ENCODE data around the gene GPR158. TPM values are rescaled to one million over a fixed set of nuclear protein-coding genes. Genes with fewer than 3 reads are reported as not detected.

GPR158 gene
- total and polyA plus RNA-seq, 2 experiments from 2014 or later = 0.18 to 0.61 TPM

GRCh38 chr10:25616903-25617592, 442.2 kb downstream of the GPR158 start:
- Histone ChIP-seq H3K36me3 (no peaks in the 10 kb centered on the region), H3K9me3 (ENCODE audit: low read depth) (no peaks in the 10 kb centered on the region), H3K4me3 (no peak overlapping the region), H3K27me3 (no peaks in the 10 kb centered on the region), H3K27ac (no peak overlapping the region), H3K4me1 (ENCODE audit: low read depth) (no peaks in the 10 kb centered on the region)
- DNase-seq (ENCODE audit: low read depth in 1 of 2, low spot score in 1 of 2) = no peak
- TF ChIP-seq CTCF (IDR thresholded peaks at IDR 0.05; ENCODE audit: low read depth, low read length) = no peak

GRCh38 chr10:25627606-25628005, 452.8 kb downstream of the GPR158 start:
- Histone ChIP-seq H3K4me1 (ENCODE audit: low read depth) (no peaks in the 10 kb centered on the region), H3K4me3 (no peak overlapping the region), H3K9me3 (ENCODE audit: low read depth) (no peaks in the 10 kb centered on the region), H3K27me3 (no peaks in the 10 kb centered on the region), H3K36me3 (no peaks in the 10 kb centered on the region), H3K27ac (no peak overlapping the region)
- TF ChIP-seq CTCF (IDR thresholded peaks at IDR 0.05; ENCODE audit: low read depth, low read length) = no peak
- peak in 1 of 2 donors; percentile 41 for DNase-seq (ENCODE audit: low read depth in 1 of 2, low spot score in 1 of 2)

GRCh38 chr10:25629333-25629732, 454.5 kb downstream of the GPR158 start:
- no peak for TF ChIP-seq CTCF (IDR thresholded peaks at IDR 0.05; ENCODE audit: low read depth, low read length)
- DNase-seq (ENCODE audit: low read depth in 1 of 2, low spot score in 1 of 2) = no peak
- Histone ChIP-seq H3K9me3 (ENCODE audit: low read depth) (no peaks in the 10 kb centered on the region), H3K27me3 (no peaks in the 10 kb centered on the region), H3K4me1 (ENCODE audit: low read depth) (no peaks in the 10 kb centered on the region), H3K36me3 (no peaks in the 10 kb centered on the region), H3K4me3 (no peak overlapping the region), H3K27ac (no peak overlapping the region)

GRCh38 chr10:25631471-25631870, 456.7 kb downstream of the GPR158 start:
- H3K4me1 ChIP-seq (ENCODE audit: low read depth) = no peaks in the 10 kb centered on the region
- TF ChIP-seq CTCF (IDR thresholded peaks at IDR 0.05; ENCODE audit: low read depth, low read length) = no peak
- peak in 1 of 2 donors; percentile 43 for DNase-seq (ENCODE audit: low read depth in 1 of 2, low spot score in 1 of 2)

GRCh38 chr10:25632802-25633201, 458.0 kb downstream of the GPR158 start:
- H3K27ac ChIP-seq = no peak overlapping the region
- no peak overlapping the region for H3K4me3 ChIP-seq
- no peak for DNase-seq (ENCODE audit: low read depth in 1 of 2, low spot score in 1 of 2)
- H3K4me1 ChIP-seq (ENCODE audit: low read depth) = no peaks in the 10 kb centered on the region
- no peaks in the 10 kb centered on the region for H3K27me3 ChIP-seq
- H3K36me3 ChIP-seq = no peaks in the 10 kb centered on the region
- no peak for TF ChIP-seq CTCF (IDR thresholded peaks at IDR 0.05; ENCODE audit: low read depth, low read length)
- no peaks in the 10 kb centered on the region for H3K9me3 ChIP-seq (ENCODE audit: low read depth)

More at GRCh38 chr10:25631471-25631870, 456.7 kb downstream of the GPR158 start:
- no peaks in the 10 kb centered on the region for H3K27me3 ChIP-seq
- no peak overlapping the region for H3K27ac ChIP-seq
- H3K36me3 ChIP-seq = no peaks in the 10 kb centered on the region
- H3K9me3 ChIP-seq (ENCODE audit: low read depth) = no peaks in the 10 kb centered on the region
- H3K4me3 ChIP-seq = no peak overlapping the region

Measured in cardiac muscle cell (in vitro differentiated cells and primary cell).